ENCODE measurements around the gene TMED1.

Gene TMED1

GRCh38 chr19:10831987-10832938 lies 3.7 kb downstream of the TMED1 start:
- DNase-seq (ENCODE audit: low read depth, low spot score), result no peak

DNA sequence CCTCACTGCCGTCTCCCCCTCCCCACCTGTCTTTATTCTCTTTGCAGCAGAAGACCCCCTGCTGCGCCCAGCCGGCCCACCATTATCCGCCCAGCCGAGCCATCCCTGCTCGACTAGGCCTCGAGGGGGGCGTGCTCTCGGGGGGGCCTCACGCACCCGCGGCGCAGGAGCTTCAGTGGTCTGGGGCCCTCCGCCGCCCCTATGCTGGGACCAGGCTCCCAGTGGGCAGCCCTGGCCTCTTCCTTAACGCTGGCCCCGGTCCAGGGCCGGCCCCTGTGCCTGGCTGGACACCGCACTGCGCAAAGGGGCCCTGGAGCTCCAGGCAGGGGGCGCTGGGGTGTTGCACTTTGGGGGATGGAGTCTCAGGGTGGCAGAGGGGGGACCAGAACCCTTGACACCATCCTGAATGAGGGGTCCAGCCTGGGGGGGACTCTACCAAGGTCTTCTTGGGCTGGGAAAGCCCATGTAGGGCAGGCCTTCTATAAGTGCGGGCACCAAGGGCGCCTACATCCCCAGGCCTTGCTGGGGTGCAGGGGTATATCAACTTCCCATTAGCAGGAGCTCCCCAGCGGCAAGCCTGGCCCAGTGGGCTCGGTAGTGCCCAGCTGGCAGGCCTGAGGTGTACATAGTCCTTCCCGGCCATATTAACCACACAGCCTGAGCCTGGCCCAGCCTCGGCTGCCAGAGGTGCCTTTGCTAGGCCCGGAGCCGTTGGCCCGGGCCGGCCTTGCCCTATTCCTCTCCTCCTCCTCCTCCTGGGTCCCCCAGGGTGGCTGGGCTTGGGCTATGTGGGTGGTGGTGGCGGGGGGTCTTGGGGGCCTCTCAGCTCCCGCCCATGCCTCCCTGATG lies 4.9 kb downstream of the TMED1 start:
- no peak for DNase-seq (ENCODE audit: low read depth, low spot score)

DNA sequence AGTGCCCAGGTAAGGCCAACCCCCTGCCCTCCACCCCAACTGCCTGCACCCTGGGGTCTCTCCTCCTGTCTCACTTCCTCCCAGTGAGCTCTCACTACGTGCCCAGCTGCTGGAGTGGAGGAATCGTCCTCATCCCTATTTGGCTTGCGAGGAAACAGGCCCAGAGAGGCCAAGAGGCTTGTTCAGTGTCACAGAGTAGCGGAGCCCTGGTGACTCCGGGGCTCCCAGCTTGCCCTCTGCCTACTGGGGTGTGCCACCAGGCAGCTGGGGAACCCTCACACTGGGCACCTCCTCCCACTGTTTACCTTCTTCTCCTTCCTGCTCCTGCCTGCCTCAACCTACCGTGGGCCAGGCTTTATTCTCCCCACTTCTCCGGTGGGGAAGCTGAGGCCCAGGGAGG lies 5.6 kb downstream of the TMED1 start:
- no peak for DNase-seq (ENCODE audit: low read depth, low spot score)

DNA sequence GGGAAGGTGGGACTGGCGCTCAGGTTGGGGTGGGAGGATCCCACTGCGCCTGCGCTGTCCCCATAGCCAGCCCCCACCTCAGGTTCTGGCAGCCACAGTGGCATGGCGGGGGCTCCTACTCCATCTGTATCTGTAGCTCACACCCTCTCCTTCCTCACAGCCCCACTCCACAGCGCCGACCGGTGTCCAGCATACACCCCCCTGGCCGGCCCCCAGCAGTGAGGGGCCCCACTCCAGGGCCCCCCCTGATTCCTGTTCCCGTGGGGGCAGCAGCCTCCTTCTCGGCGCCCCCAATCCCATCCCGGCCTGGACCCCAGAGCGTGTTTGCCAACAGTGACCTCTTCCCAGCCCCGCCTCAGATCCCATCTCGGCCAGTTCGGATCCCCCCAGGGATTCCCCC lies 6.0 kb downstream of the TMED1 start:
- no peak for DNase-seq (ENCODE audit: low read depth, low spot score)

DNA sequence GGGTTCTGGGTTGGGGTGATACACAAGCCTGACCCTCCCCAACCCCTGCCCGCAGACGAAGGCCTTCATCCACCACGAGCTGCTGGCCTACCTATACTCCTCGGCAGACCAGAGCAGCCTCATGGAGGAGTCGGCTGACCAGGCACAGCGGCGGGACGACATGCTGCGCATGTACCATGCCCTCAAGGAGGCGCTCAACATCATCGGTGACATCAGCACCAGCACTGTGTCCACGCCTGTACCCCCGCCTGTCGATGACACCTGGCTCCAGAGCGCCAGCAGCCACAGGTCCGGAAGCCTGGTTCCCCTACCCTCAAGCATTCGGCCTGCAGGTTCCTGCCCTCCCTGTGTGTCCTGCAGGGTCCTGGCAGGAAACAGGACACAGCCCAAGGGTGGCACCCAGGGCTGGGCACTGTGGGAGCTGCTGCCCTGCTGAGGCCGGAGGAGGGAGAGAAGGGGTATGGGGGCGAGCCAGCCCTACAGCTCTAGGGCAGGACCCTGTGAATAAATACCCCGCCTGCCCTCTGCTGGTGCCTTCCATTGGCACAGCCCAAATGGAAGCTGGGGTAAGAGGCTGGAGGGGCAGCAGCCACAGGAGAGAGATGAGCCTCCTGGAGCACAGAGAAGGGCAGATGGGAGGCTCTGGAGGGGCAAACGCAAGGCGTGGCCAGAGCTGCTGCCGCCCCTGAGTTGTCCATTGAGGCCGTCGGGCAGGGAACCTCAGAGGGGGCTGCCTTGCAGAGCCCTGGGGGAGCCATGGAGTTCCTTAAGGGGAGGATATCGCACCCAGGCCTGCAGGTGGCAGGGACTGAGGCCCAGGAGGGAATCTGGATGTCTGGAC lies 6.8 kb downstream of the TMED1 start:
- DNase-seq (ENCODE audit: low read depth, low spot score), result no peak

DNA sequence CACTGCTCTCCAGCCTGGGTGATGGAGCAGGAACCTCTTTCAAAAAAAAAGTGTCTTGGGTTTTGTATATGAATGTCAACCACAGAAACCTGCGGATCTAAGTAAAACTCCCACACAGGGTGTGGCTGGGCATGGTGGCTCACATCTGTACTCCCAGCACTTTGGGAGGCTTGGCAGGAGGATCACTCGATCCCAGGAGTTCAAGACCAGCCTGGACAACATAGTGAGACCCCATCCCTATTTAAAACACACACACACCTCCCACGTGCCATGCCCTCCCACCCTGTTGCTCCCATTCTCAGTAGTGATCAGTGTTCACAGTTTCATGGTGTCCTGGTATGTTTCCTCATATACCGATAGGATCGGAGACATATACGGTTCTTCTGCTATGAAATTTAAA lies 9.2 kb downstream of the TMED1 start:
- no peak for DNase-seq (ENCODE audit: low read depth, low spot score)

- no peak for DNase-seq (ENCODE audit: low read depth, low spot score)
Observed at GRCh38 chr19:10826231-10826630, 9.8 kb downstream of the TMED1 start.

GRCh38 chr19:10823690-10824089 lies 12.3 kb downstream of the TMED1 start:
- DNase-seq (ENCODE audit: low read depth, low spot score), result no peak

DNA sequence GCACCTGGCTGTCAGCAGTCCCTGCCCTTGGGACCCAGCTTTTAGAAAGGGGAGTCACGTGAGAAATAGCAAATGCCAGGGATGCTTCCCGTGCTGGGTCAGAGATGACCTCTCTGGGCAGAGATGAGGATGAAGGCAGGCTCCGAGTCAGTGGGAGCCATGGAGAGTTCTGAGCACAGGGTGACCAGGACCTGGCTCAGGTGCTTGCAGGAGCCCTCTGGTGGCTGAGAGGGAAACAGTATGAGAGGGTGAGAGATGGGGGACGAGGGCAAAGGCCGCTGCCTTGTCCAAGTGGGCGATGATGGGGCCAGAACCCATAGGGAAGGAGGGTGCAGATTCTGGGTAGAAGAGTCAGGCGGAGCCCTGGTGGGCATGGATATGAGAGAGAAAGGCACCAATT lies 15.8 kb downstream of the TMED1 start:
- no peak for DNase-seq (ENCODE audit: low read depth, low spot score)

DNA sequence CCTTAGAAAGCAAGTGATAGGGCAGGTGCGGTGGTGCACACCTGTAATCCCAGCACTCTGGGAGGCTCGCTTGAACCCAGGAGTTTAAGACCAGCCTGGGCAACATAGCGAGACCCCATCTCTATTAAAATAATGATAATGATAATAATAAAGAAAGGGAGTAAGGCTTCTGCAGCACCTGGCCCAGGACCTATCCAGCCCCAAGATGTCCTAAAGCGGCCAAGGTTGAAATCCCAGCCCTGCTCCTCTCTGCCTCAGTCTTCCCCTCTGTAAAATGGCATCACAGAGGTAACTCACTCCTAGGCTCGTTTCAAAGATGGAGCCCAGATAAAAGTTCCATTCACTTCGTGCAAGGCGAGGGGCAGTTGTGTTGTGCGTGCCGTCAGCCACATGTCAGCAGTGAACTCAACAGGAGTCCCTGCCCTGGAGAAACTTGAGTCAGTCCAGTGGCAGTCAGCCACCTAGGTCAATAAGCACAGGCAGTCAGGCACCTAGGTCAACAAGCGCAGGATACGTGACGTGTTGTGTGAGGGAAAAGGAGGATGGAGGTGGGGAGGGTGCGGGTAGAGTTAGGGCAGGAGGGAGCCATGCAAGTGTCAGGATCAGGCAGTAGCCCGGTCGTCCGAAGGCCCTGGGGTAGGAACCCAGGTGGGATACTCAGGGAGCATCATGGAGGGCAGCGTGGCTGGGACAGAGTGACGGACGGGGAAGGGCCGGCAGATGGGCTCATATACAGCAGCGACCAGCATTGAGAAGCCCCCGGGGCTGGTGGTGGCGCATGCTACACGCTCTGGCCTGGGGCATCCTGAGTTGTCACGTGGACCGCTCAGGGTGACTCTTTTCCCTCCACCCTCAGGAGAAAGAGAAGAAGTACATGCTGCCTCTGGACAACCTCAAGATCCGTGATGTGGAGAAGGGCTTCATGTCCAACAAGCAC lies 16.6 kb downstream of the TMED1 start:
- no peak for DNase-seq (ENCODE audit: low read depth, low spot score)

GRCh38 chr19:10818301-10819123 lies 17.5 kb downstream of the TMED1 start:
- DNase-seq (ENCODE audit: low read depth, low spot score), result no peak

DNA sequence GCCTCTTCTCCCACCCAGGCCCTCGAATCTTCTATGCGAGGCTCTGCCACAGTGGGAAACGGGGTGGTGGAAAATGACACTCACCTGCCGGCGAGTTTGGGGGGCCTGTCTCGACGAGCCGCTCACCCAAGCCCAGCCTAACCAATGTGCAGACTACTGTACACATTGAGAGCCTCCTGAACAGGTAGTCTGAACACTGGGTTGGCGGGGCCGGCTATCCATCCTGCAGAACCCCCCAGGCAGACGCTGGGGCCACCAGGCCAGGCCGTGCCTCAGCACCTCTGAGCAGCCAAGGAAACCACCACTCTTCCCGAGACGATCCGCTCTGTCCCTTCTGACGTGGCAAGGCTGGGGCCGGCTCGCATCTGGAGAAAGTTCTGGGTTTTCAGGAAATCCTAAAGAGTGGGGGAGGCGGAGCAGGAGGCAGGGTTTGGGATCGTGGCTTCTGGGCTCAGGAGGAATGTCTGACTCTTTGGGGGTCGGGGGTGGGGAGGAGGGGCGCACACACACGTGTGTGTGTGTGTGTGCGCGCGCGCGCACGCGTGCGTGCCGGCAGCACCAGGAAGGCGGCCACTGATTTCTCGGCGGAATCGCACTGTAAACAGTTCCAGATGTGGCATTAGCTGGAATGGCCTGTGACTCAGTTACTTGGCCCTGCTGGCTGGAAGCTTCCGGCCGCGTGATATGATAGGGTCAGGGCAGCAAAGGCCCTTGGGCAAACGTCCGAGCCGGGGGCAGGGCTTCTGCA lies 18.5 kb downstream of the TMED1 start:
- peak; percentile 25 for DNase-seq (ENCODE audit: low read depth, low spot score)

DNA sequence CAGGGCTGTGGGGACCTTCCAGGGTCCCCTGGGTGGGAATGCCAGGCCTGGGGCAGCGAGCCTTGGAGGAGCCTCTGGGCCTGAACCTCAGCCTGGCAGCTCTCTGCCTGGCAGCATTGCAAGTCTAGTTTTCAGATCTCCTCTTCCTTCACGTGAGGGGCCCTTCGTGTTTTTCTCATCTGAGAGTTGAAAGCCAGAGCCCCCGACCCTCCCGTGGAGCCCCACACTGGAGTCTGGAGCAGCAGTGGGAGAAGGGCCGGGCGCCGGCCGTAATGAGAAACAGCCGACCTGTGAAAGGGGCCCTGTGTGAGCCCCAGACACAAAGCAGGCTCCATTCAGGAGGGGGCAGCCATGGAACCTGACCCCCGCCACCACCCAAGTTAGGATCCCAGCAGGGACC lies 19.3 kb downstream of the TMED1 start:
- DNase-seq (ENCODE audit: low read depth, low spot score), result no peak

GRCh38 chr19:10815969-10816644 lies 19.9 kb downstream of the TMED1 start:
- no peak for DNase-seq (ENCODE audit: low read depth, low spot score)

- no peak for DNase-seq (ENCODE audit: low read depth, low spot score)
Observed at GRCh38 chr19:10815007-10815536, 20.9 kb downstream of the TMED1 start.

GRCh38 chr19:10812902-10813404 lies 23.1 kb downstream of the TMED1 start:
- peak; percentile 89 for DNase-seq (ENCODE audit: low read depth, low spot score)

DNA sequence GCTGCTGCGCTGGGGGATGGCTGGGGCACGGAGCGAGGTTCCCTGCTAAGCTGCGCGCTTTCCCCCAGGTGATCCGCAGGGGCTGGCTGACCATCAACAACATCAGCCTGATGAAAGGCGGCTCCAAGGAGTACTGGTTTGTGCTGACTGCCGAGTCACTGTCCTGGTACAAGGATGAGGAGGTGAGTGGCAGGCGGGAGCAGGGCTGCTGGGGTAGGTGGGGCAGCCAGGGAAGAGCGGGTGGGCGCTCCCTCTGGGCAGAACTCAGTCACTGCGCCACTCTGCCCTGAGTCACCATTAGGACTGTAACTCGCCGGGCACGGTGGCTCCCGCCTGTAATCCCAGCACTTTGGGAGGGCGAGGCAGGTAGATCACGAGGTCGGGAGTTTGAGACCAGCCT lies 23.8 kb downstream of the TMED1 start:
- DNase-seq (ENCODE audit: low read depth, low spot score), result no peak

Measured in astrocyte of the hippocampus (primary cell).